ENCODE results near the gene PHRF1. TPM values are rescaled to one million over a fixed set of nuclear protein-coding genes. Genes with fewer than 3 reads are reported as not detected.

PHRF1 gene
- total and polyA plus RNA-seq, 2 of the 4 experiments (the other 2 are of a cell fraction) = 10.9 to 17.5 TPM

- peak overlapping the region; percentile 96 for H3K4ac ChIP-seq (ENCODE audit: low read depth, low read length)
- peaks cover 23% of the 10 kb centered on the region for H4K20me1 ChIP-seq (ENCODE audit: insufficient read depth, low read length)
- H3K27me3 ChIP-seq (ENCODE audit: control insufficient read depth, insufficient read depth, low read length) = no peaks in the 10 kb centered on the region; the same call in 1 of the 2 replicates
- CTCF ChIA-PET = no interaction called here
- peak overlapping the region; percentile 26; the same call in 2 of the 3 replicates for H2BK15ac ChIP-seq (ENCODE audit: low read depth, low read length)
- peak overlapping the region; percentile 58; the same call in 1 of the 2 replicates for H3K23ac ChIP-seq (ENCODE audit: low read depth, low read length)
- H4K91ac ChIP-seq (ENCODE audit: insufficient read depth, low read depth, low read length) = peak overlapping the region; percentile 83; the same call in 1 of the 2 replicates
- H3K18ac ChIP-seq (ENCODE audit: low read depth, low read length) = peak overlapping the region; percentile 63; the same call in 1 of the 2 replicates
- TF ChIP-seq POLR2A (IDR thresholded peaks at IDR 0.05; ENCODE audit: low read depth, low read length) = no peak
- TF ChIP-seq FOS (IDR thresholded peaks at IDR 0.05; ENCODE audit: low read depth, low read length) = no peak
- ATAC-seq (ENCODE audit: low read depth) (no peak), DNase-seq (no peak)
- BruUV-seq (replicated peaks) = no TSS peak
- H3K9ac ChIP-seq (ENCODE audit: low read depth, low read length) = peak overlapping the region; percentile 93
- H3K56ac ChIP-seq (ENCODE audit: extremely low read depth, insufficient read depth, low read length) = peak overlapping the region; percentile 41; the same call in 1 of the 2 replicates
- peak overlapping the region; percentile 96 for H2BK5ac ChIP-seq (ENCODE audit: low read depth, low read length, poor library complexity, severe bottlenecking)
- peak overlapping the region; percentile 47 for H3K4me3 ChIP-seq (ENCODE audit: insufficient read depth, low read depth, low read length)
- in situ Hi-C loops (cut with MboI; ENCODE audit: low sequenced_read_pairs) = no loop called here
- H4K5ac ChIP-seq (ENCODE audit: low read depth, low read length) = peak overlapping the region; percentile 94
- peak overlapping the region; percentile 98 for H3K14ac ChIP-seq (replicated peaks; ENCODE audit: low read depth, low read length)
- peak overlapping the region; percentile 89 for H3K4me2 ChIP-seq (ENCODE audit: low read depth, low read length)
- dilution Hi-C loops (cut with HindIII; ENCODE audit: low sequenced_read_pairs, unreplicated experiment) = no loop called here
- H3K79me1 ChIP-seq (ENCODE audit: low read depth in 1 of 2, low read length in 2 of 2) = peaks cover 21 to 34% of the 10 kb centered on the region in 2 experiments; a peak in 3 of 4 replicates
- peaks cover 17% of the 10 kb centered on the region for H3K4me1 ChIP-seq (ENCODE audit: control insufficient read depth, insufficient read depth, low read length)
- H3K36me3 ChIP-seq (ENCODE audit: control insufficient read depth, insufficient read depth, low read length) = peaks cover 14% of the 10 kb centered on the region
- no peaks in the 10 kb centered on the region for H3K9me3 ChIP-seq (ENCODE audit: control insufficient read depth, insufficient read depth, low read length)
- intact Hi-C loops (cut with micrococcal nuclease) = no loop called here
- H2BK120ac ChIP-seq (ENCODE audit: low read depth, low read length) = peak overlapping the region; percentile 16; the same call in 1 of the 2 replicates
- H2AK5ac ChIP-seq (ENCODE audit: low read depth, low read length) = peak overlapping the region; percentile 80
- H3K27ac ChIP-seq (ENCODE audit: insufficient read depth, low read length) = peak overlapping the region; percentile 53
- peak overlapping the region; percentile 100 for H2AK9ac ChIP-seq (replicated peaks; ENCODE audit: low read depth, low read length, poor library complexity)
- H3K9me1 ChIP-seq (ENCODE audit: insufficient read depth, low read length) = no peaks in the 10 kb centered on the region
- peak overlapping the region; percentile 88 to 99 for H4K8ac ChIP-seq (ENCODE audit: low read depth in 2 of 2, low read length in 2 of 2)
- H2AFZ ChIP-seq (replicated peaks; ENCODE audit: low read length, poor library complexity) = peak overlapping the region; percentile 93
- POLR2A ChIA-PET (ENCODE audit: unreplicated experiment) = no interaction called here
- WGBS, 2 experiments (ENCODE audit: extremely low coverage in 2 of 2, insufficient read length in 1 of 2) = 27% methylated on average over 19 of the region's 36 CpGs; no CpG with 5 or more reads in 1 of the 2 experiments
- H2BK20ac ChIP-seq (ENCODE audit: low read depth, low read length) = no peak overlapping the region
Observed at GRCh38 chr11:569158-569885, 6.9 kb upstream of the PHRF1 start.

Measured in IMR-90 (cell line).